Measurements from ENCODE around the gene KHNYN.
A peak's percentile ranks its signal among the peaks of the same experiment; 100 is the strongest.

The KHNYN gene

DNA sequence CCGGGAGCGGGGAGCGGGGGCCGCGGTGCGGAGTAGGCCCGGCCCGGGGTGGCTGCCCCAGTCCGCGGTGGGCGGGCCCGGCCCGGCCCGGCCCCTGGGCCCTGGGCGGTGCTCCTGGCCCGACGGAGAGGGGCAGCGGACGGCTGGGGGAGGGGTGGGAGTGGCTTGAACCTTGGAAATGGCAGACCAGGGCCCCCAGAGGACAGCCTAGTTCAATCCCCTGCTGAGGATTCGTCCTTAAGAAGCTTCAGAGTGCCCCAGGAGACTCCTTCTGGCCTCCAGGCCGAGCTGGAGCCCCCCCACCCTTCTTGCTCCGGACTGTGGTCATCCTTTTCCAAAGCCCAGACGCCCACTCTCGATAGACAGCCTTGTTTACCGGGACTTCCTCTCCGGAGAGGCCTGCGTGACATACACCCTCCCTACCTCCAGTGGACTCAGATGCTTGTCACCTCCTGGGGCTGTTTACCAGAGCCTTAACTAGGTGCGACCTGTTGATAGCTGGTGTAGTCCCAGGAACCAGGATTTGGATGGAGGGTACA, 458 bp downstream of the KHNYN start:
- peaks cover 3% of the 10 kb centered on the region for H3K27me3 Mint-ChIP-seq (ENCODE audit: low read depth)
- TF ChIP-seq, protein P1, sequence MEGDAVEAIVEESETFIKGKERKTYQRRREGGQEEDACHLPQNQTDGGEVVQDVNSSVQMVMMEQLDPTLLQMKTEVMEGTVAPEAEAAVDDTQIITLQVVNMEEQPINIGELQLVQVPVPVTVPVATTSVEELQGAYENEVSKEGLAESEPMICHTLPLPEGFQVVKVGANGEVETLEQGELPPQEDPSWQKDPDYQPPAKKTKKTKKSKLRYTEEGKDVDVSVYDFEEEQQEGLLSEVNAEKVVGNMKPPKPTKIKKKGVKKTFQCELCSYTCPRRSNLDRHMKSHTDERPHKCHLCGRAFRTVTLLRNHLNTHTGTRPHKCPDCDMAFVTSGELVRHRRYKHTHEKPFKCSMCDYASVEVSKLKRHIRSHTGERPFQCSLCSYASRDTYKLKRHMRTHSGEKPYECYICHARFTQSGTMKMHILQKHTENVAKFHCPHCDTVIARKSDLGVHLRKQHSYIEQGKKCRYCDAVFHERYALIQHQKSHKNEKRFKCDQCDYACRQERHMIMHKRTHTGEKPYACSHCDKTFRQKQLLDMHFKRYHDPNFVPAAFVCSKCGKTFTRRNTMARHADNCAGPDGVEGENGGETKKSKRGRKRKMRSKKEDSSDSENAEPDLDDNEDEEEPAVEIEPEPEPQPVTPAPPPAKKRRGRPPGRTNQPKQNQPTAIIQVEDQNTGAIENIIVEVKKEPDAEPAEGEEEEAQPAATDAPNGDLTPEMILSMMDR (IDR thresholded peaks at IDR 0.05; ENCODE audit: unreplicated experiment in 3 of 3) = no peak
- H3K9me3 Mint-ChIP-seq = no peaks in the 10 kb centered on the region
- peaks cover 49% of the 10 kb centered on the region for H3K4me1 Mint-ChIP-seq
- H3K36me3 Mint-ChIP-seq (ENCODE audit: low read depth) = peaks cover 23% of the 10 kb centered on the region
- H3K27ac Mint-ChIP-seq = peak overlapping the region; percentile 28 to 96 (median 95)
- H3K4me3 Mint-ChIP-seq = peak overlapping the region; percentile 87 to 94 (median 92)

DNA sequence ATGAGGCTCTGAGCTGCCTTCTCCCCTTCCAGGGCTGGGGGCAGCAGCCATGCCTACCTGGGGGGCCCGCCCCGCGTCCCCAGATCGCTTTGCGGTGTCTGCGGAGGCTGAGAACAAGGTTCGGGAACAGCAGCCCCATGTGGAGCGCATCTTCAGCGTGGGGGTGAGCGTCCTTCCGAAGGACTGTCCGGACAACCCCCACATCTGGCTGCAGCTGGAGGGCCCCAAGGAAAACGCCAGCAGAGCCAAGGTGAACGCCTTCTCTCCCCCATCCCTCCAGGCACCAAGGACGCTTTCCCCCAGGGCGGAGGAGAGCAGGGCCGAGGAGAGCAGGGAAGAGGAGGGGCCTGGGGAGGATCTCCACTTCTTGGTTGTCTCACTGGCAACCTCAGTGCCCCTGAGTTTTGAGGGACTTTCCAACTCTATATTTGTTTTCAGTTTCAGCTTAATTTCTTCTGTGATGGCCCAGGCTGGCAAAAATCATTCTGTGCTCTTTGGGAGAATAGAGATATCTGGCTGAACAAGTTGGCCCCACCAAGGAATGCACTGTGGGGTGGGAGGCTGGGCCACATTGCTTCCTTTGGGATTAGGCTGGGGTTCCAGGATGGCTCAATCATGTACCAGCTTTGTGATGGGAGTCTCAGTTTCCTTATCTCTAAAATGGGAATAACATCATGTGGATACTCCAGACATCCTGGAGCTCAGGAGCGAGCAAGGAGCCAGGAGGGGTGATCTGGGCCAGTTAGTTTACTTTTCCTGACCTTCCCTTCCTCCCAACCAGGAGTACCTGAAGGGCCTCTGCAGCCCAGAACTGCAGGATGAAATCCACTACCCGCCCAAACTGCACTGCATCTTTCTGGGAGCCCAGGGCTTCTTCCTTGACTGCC, 1.2 kb downstream of the KHNYN start:
- Mint-ChIP-seq H3K9me3 (no peaks in the 10 kb centered on the region), H3K36me3 (ENCODE audit: low read depth) (peaks cover 23% of the 10 kb centered on the region), H3K4me1 (peaks cover 45% of the 10 kb centered on the region), H3K27me3 (ENCODE audit: low read depth) (peaks cover 3% of the 10 kb centered on the region), H3K27ac (peak overlapping the region; percentile 28 to 96 (median 95)), H3K4me3 (peak overlapping the region; percentile 87 to 94 (median 92))
- TF ChIP-seq, protein P1 (IDR thresholded peaks at IDR 0.05; ENCODE audit: unreplicated experiment in 3 of 3) = no peak

DNA sequence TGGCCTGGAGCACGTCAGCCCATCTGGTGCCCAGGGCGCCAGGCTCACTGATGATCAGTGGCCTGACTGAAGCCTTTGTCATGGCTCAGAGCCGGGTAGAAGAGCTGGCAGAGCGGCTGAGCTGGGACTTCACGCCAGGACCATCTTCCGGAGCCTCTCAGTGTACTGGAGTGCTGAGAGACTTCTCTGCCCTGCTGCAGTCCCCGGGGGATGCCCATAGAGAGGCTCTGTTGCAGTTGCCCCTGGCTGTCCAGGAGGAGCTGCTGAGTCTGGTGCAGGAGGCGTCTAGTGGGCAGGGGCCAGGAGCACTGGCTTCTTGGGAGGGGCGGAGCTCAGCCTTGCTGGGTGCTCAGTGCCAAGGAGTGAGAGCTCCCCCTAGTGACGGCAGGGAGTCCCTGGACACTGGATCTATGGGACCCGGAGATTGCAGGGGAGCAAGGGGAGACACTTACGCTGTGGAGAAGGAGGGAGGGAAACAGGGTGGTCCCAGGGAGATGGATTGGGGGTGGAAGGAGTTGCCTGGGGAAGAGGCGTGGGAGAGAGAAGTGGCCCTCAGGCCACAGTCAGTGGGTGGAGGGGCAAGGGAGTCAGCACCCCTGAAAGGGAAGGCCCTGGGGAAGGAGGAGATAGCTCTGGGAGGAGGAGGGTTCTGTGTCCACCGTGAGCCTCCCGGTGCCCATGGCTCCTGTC, 2.0 kb downstream of the KHNYN start:
- Mint-ChIP-seq H3K4me1 (peaks cover 42% of the 10 kb centered on the region), H3K36me3 (ENCODE audit: low read depth) (peaks cover 26% of the 10 kb centered on the region), H3K4me3 (peak overlapping the region; percentile 87 to 94 (median 92)), H3K27me3 (ENCODE audit: low read depth) (peaks cover under 1% of the 10 kb centered on the region), H3K9me3 (no peaks in the 10 kb centered on the region), H3K27ac (peak overlapping the region; percentile 28 to 96 (median 56))
- TF ChIP-seq, protein P1 (IDR thresholded peaks at IDR 0.05; ENCODE audit: unreplicated experiment in 3 of 3) = peak; percentile 82 to 88 (median 86)

DNA sequence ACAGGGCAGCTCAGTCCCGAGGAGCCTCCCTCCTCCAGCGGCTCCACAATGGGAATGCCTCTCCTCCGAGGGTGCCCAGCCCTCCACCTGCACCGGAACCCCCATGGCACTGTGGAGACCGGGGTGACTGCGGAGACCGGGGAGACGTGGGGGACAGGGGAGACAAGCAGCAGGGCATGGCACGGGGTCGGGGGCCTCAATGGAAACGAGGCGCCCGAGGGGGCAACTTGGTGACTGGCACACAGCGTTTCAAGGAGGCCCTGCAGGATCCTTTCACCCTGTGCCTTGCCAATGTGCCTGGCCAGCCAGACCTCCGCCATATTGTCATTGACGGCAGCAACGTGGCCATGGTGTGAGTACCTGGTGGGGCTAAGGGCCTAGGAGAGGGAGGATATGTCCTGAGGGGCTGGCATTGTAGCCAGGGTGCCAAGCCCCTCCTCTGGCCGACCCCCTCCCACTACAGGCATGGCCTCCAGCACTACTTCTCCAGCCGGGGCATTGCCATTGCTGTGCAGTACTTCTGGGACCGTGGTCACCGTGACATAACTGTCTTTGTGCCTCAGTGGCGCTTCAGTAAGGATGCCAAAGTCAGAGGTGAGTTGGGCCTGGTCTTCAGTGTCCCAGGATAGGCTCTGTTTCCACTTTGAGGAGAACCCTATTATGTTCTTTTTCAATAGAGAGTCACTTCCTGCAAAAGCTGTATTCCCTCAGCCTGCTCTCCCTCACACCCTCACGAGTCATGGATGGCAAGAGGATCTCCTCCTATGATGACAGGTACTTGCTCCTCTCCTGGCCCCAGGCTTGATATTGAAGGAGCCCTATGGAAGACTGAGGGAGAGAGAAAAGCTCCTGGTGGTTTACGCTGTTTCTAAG, 2.7 kb downstream of the KHNYN start:
- H3K9me3 Mint-ChIP-seq = no peaks in the 10 kb centered on the region
- peaks cover 32% of the 10 kb centered on the region for H3K36me3 Mint-ChIP-seq (ENCODE audit: low read depth)
- peak overlapping the region in 2 of 3 experiments; percentile 28 to 38 for H3K27ac Mint-ChIP-seq
- peak overlapping the region; percentile 65 to 87 (median 68) for H3K4me3 Mint-ChIP-seq
- H3K27me3 Mint-ChIP-seq (ENCODE audit: low read depth) = no peaks in the 10 kb centered on the region
- H3K4me1 Mint-ChIP-seq = peaks cover 44% of the 10 kb centered on the region
- TF ChIP-seq, protein P1 (IDR thresholded peaks at IDR 0.05; ENCODE audit: unreplicated experiment in 3 of 3) = no peak

DNA sequence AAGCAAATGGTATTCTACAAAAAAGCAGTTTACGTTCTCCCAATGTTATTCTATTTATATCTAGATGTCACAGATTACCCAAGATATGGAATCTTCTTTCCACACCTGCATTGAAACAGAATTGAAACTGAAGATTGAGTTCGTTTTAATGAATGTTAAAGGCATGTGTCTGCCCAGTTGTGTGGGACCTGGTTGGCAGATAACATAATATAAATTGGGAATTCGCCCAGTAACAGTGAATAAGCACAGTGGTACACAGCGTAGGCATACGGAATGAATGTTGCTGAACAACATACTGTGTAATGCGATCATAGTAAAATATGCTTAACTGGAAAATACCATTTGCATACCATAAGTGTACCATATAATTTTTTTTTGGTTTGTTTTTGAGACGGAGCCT, 4.3 kb downstream of the KHNYN start:
- TF ChIP-seq, protein P1 (IDR thresholded peaks at IDR 0.05; ENCODE audit: unreplicated experiment in 3 of 3) = no peak
- no peak overlapping the region for H3K4me3 Mint-ChIP-seq
- H3K4me1 Mint-ChIP-seq = peaks cover 44% of the 10 kb centered on the region
- H3K36me3 Mint-ChIP-seq (ENCODE audit: low read depth) = peaks cover 44% of the 10 kb centered on the region
- H3K27ac Mint-ChIP-seq = no peak overlapping the region
- no peaks in the 10 kb centered on the region for H3K27me3 Mint-ChIP-seq (ENCODE audit: low read depth)
- no peaks in the 10 kb centered on the region for H3K9me3 Mint-ChIP-seq
